GM18505 (cell line): Measurements from ENCODE around the gene COL5A1.

ENCODE experiments used
- ATAC-seq: cut with Tn5 transposase; IDR thresholded peaks from one replicate; pipeline ENCODE4 v1.9.1; 2021; ENCODE audit not compliant: unreplicated experiment
- POLR2A ChIP-seq: IDR thresholded peaks from 4 replicates; pipeline ENCODE4 v1.6.1; 2011; ENCODE audit warnings: borderline replicate concordance; ENCODE audit not compliant: insufficient read depth, insufficient read length; ENCODE audit errors: extremely low read depth

Gene COL5A1

DNA sequence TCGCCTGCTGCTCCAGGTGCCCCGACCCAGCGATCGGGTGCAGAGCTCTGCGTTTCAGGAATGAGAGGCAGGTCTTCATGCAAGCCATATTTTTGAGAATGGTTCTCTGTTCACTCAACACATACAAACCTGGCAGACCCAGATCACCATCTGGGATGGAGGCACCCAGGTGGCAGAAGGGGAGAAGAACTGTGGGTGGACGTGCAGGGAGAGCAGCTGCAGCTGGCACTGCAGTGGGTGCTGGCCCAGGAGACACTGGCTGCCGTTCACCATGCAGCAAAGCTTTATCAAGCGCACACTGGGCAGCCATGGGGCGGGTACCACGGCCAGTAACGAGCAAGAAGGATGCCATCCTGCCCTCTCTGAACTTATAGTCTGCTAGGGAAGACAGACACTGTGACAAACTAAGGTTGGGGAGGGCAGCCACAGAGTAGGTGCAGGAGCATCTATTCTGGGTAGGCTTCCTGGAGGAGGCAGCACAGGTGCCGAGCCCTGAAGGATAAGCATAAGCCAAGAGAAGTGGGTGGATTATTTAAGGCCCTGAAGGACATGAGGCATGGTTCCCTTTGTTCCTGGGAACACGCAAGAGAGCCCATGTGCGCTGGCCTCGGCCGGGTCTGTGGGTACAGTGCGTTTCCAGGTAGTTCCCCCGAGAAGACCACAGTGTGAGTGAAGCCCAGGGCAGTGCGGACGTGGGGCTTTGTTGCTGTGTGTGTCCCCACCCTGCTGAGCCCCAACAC, 192.8 kb downstream of the COL5A1 start:
- TF ChIP-seq POLR2A = no peak
- ATAC-seq = no peak

DNA sequence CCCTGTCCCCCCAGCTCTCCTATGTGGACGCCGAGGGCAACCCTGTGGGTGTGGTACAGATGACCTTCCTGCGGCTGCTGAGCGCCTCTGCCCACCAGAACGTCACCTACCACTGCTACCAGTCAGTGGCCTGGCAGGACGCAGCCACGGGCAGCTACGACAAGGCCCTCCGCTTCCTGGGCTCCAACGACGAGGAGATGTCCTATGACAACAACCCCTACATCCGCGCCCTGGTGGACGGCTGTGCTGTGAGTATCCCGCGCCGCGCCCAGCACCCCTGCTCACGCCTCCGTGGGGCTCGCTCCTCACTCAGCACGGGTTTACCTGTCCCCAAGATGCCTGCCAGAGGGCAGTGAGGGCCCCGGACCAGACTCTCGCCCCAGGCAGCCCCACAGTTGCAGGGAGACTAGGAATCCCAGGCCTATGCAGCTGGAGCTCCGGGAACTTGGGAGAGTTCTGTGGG, 193.4 kb downstream of the COL5A1 start:
- no peak for TF ChIP-seq POLR2A
- ATAC-seq = no peak

DNA sequence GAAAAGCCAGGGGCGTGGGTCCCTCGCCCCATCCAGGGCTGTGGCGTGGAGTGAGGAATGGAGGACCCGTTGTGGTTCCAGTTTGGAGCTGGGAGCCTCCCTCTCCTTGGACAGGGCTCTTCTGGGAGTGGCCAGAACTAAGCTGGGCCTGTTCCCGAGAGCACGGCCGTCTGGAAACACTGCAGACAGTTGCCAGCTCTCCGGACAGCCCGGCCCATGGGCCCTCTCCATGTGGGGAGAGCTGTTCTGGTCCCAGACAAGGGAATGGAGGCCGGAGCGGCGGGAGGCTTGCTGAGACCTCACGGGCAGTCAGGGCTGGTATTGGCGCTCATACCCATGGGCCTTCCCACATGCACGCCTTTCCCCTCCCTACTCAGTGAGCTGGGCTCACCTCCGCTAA, 193.8 kb downstream of the COL5A1 start:
- no peak for ATAC-seq
- TF ChIP-seq POLR2A = no peak

DNA sequence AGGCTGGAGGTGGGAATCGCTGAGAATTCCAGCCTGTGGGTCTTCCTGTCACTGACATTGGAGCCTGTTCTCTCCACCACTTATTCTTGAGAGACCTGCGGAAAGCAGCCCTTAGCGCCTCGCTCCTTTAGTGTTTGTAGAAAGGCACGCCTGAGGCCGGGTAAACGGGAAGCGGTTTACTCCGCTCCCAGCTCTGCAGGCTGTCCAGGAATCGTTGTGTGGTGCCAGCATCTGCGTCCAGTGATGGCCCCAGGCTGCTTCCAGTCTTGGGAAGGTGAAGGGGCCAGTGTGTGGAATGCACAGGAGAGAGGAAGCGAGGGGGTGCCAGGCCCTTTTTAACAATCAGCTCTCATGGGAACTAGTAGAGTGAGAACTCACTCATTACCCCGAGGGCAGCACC, 194.4 kb downstream of the COL5A1 start:
- ATAC-seq = no peak
- TF ChIP-seq POLR2A = no peak

DNA sequence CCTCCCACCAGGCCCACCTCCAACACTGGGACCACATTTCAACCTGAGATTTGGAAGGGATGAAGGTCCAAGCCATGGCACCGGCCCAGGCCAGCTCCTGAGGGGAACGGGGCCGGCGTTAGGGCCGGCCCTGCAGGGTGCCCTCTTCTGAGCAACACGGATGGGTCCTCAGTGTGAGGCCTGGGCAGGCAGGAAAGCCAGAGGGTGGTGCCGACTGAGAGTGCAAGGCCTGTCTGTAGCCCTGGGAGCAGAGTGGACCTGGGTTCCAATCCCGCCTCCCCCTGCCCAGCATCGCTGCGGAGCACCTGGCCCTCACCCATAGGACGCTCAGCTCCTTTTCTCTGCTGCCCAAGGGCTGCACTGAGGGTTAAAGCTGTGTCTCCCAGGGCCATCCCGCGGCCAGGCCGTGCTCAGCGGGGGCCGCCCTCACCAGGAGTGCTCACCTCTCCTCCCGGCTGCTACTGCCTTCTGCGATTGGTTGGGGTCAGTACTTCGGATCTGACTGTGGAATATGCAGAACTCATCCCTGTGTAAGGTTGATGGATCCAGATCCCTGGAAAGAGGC, 194.9 kb downstream of the COL5A1 start:
- no peak for ATAC-seq
- no peak for TF ChIP-seq POLR2A

DNA sequence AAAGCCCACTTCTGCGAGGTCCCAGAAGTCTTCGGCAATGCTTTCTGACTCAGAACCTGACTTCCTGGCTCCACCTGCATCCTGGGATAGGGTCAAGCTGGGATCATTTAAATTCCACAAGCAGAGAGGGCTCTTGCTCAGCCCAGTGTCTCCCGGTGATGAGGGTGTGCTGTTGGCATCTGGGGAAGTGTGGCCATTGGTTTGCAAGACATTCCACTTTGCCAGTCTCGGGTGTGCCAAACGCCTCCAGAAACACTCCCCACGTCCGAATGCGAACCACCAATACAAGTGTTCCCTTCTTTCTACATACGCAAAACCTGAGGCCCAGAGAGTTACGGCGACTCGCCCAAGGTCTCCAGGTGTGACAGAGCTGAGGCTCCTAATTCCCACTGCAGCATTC, 195.9 kb downstream of the COL5A1 start:
- no peak for ATAC-seq
- TF ChIP-seq POLR2A = no peak

DNA sequence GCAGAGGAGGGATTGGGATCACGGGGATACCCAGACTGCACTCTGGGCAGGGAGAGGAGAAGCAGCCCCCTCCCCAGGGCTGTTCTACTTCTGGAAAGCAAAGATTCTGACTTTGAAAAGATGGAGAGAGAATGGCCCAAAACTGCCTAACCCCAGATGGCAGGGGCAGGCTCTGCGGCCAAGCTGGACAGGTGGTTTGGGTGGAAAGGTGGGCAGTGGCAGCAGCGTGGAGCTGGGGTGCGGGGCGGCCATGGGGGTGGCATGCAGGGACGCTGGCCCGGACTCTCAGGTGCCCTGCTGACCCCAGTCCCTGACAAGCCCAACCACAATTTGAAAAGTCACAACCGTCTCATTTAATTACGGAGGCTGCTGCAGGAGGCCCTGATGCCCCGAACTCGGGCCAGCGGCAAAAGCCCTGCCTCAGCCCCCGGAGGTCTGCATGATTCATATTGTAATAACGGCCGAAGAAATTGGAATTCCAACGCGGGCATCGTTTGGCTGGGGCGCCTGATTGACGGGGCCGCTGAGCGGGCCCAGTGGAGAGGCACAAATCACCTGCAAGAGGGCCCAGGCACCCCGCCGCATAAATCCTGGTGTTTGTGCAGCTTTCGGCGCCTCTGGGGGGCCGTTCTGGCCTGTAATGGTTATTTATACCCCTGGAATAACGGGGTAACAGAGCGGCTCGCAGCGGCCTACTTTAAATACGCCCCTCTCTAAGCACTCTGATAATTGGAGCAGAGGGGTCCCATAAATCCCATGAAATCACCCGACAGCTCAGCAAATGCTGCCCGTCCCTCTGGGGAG, 197.2 kb downstream of the COL5A1 start:
- TF ChIP-seq POLR2A = no peak
- ATAC-seq = no peak

DNA sequence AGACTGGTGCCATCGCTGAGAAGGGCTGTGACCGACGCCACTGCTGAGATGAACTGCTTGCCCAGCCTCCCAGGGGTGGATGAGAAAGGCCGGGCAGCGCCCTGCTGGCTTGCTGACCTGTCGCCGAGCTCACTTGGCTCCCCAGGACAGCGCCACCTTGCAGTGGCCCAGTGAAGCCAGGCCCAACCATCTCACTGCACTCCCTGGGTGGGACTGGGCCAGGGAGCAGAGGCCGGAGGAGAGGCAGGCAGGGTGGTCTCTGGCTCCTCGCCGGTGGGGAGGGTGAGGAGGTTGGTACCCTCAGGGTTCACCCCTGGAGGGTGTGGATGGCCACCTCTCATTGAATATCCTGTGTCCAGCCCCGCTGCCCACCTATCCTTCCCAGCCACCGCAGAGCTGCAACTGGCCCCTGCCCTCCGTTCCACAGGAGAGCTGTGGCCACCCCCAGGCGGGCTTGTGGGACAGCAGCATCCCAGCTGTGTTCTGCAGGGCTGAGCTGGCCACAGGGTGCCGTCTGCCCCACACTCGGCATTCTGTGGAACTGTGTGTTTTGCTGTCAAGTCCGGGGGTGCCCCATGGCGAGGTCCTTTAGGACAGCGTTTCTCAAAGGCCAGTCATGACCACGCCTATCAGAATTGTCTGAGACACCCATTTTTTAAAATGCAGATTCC, 198.0 kb downstream of the COL5A1 start:
- no peak for ATAC-seq

DNA sequence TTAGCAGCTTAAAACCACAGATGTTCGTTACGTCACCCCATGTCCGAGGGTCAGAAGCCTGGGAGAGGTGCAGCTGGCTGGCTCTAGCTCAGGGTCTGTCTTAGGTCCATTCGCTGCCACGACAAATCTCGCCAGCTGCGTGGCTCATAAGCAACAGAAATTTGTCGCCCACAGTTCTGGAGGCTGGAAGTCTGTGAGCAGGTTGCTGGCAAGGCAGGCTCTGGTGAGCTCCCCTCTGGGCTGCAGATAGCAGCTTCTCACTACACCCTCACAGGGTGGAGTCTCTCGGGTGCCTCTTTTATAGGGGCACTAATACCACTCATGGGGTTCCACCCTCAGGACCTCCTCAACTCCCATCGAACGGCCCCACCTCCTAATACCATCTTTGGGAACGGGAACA, 198.9 kb downstream of the COL5A1 start:
- no peak for TF ChIP-seq POLR2A

More for the DNA sequence above, 198.0 kb downstream of the COL5A1 start:
- no peak for TF ChIP-seq POLR2A

DNA sequence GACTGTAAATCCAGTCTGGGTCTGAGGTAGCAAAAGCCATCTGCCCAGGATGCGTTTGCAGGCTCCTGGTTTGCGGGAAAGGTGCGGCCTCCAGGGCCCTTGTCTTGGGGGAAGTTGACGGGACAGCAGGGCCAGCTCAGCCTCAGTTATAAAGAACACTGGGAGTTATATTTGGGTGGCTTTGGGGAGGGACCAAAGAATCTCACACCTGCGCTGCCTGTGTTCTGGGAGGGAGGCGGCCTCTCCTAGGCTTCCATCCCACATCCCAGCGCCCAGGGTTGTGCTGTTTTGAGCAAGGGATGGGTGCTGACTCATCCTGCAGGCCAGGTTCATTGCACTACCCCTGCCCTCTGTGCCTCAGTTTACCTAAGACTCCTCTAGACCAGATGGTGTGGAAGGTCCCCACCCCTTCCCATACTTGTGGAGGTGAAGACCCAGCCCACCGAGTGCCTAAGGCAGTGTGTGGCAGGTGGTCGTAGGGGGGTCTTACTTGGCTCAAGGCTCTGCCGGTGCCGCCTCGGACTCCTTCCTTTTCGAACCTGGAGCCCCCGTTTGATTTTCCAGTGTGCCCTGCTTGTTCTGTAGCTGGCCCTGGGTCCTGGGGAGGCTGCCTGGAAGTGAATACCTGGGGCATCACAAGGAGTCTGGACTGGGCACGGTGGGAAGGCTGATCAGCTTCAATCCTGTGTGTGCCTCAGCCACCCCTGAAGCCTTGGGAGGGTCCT, 199.7 kb downstream of the COL5A1 start:
- no peak for ATAC-seq
- no peak for TF ChIP-seq POLR2A

More for the DNA sequence above, 198.9 kb downstream of the COL5A1 start:
- ATAC-seq = no peak

DNA sequence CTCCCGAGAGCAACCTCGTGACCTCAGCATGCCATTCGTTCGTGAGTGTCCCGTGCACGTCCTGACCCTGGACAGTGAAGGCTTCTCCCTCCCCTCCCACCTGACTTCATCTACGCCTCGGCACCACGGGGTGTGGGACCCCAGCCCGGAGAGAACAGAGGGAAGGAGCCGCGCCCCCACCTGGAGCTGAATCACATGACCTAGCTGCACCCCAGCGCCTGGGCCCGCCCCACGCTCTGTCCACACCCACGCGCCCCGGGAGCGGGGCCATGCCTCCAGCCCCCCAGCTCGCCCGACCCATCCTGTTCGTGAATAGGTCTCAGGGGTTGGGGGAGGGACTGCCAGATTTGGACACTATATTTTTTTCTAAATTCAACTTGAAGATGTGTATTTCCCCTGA, 200.7 kb downstream of the COL5A1 start:
- ATAC-seq = no peak
- no peak for TF ChIP-seq POLR2A

DNA sequence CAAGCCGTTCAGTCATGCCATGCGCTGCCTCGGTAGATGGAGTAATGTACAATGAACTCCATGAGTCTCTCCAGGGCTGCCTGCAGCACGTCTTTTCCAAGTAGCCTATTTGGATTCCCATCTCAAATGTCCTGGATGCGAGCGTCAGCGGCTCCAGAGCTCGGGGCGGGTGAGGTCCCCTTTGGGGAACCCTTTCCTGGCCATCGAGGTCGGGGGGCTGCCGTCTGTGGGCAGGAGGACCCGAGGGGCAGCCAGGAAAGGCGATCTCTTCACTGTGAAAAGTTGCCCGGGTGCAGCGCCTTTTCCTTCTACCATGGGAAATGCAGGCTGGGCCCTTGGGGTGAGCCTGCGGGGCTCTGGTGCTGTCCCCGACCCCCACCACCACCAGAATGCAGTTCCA, 202.1 kb downstream of the COL5A1 start:
- no peak for TF ChIP-seq POLR2A
- ATAC-seq = no peak

DNA sequence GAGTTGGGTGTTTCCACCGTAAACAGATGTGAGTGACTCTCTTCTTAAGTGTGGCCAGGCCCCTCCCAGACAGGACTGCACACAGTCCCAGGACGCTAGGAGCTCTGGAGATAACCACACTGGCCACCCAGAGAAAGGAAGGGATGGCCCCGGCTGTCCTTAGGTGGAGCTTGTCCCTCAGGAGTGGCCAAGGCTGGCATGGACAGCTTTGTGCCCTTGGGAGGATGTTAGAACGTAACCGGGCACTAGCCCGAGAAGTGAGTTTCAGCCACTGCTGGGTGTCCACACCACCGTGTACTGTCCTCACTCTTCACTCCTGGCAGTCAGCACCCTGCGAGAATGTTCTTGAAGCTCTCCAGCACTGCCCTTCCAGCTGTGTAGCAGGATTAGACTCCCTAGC, 203.2 kb downstream of the COL5A1 start:
- no peak for ATAC-seq
- TF ChIP-seq POLR2A = no peak
